HEK293T (cell line): ENCODE measurements around the gene JAZF1.

ENCODE experiments used
- FOXA1 ChIP-seq: fragments of 450-650 bp; IDR thresholded peaks from 2 replicates; pipeline ENCODE4 v1.6.1; 2016; ENCODE audit warnings: mild to moderate bottlenecking
- LEF1 ChIP-seq: fragments of 450-650 bp; IDR thresholded peaks from 2 replicates; pipeline ENCODE4 v1.6.1; 2017; ENCODE audit warnings: mild to moderate bottlenecking, borderline replicate concordance
- SUZ12 ChIP-seq: fragments of 450-650 bp; IDR thresholded peaks from 2 replicates; pipeline ENCODE4 v1.6.1; 2016; ENCODE audit warnings: mild to moderate bottlenecking
- ZNF384 ChIP-seq: fragments of 450-650 bp; IDR thresholded peaks from 2 replicates; pipeline ENCODE4 v1.6.1; 2016

GRCh38 chr7:27808626-27809025 is 372.0 kb downstream of the JAZF1 start:
- no peak for TF ChIP-seq SUZ12
- TF ChIP-seq FOXA1: no peak
- TF ChIP-seq LEF1: no peak
- TF ChIP-seq ZNF384: no peak
